DMS114 treated with DMSO at 0.1 percent for 48 hours (cell line): Measurements from ENCODE around the gene CBS.
"Not testable (repeated sequence)": the region's sequence is repeated elsewhere in the genome, so short reads cannot be mapped to it uniquely, and the experiment has no call there.

Source experiments
- DNase-seq: peaks from one replicate; lab custom pipeline; 2025; ENCODE audit not compliant: unreplicated experiment; lab: John Stamatoyannopoulos, UW

Gene CBS

GRCh38 chr21:43025636-43026180 is 49.9 kb downstream of the CBS start:
- DNase-seq = no peak

- no peak for DNase-seq
Measured at GRCh38 chr21:43024439-43025136, 51.0 kb downstream of the CBS start.

GRCh38 chr21:43023175-43023574 is 52.5 kb downstream of the CBS start:
- no peak for DNase-seq

- no peak for DNase-seq
Measured at GRCh38 chr21:43021756-43022600, 53.7 kb downstream of the CBS start.

DNA sequence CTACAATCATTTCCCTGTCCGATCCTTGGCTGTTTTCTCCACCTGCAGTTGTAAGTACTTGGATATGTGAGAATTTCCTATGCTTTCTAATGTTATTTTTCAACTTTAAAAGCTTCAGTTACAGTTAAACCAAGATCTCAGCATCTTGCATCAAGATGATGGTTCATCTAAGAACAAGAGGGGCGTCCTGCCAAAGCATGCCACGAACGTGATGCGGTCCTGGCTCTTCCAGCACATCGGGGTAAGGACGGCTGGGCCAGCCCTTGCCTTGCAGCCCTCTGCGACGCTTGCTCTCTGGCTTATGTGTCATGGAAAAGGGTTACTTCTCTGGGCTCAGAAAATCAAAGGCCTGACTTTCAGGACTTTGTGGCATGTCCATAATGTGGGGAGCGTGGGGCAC is 54.4 kb downstream of the CBS start:
- no peak for DNase-seq

- no peak for DNase-seq
Measured at GRCh38 chr21:43020771-43021170, 54.9 kb downstream of the CBS start.

GRCh38 chr21:43020177-43020576 is 55.5 kb downstream of the CBS start:
- DNase-seq = no peak

DNA sequence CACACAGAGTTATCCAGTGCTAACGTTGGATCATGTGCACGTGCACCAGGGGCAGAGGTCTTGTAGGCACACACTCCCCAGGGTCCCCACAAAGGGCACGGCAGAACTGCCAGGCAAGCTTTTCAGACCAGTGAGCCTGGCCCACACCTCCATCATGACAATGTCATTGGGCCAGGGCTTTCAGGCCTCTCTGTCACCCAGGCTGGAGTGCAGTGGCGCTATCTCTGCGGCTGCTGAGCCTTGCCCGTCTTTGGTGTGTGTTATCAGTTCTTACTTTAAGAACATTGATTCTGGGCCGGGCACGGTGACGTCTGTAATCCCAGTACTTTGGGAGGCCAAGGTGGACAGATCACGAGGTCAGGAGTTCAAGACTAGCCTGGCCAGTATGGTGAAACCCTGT is 57.1 kb downstream of the CBS start:
- no peak for DNase-seq

GRCh38 chr21:43016728-43017127 is 58.9 kb downstream of the CBS start:
- DNase-seq = no peak

GRCh38 chr21:43015906-43016540 is 59.6 kb downstream of the CBS start:
- no peak for DNase-seq

GRCh38 chr21:43012596-43012995 is 63.0 kb downstream of the CBS start:
- DNase-seq = no peak

- no peak for DNase-seq
Measured at GRCh38 chr21:43006874-43007208, 68.8 kb downstream of the CBS start.

GRCh38 chr21:43006051-43006873 is 69.4 kb downstream of the CBS start:
- not testable (repeated sequence) for DNase-seq

DNA sequence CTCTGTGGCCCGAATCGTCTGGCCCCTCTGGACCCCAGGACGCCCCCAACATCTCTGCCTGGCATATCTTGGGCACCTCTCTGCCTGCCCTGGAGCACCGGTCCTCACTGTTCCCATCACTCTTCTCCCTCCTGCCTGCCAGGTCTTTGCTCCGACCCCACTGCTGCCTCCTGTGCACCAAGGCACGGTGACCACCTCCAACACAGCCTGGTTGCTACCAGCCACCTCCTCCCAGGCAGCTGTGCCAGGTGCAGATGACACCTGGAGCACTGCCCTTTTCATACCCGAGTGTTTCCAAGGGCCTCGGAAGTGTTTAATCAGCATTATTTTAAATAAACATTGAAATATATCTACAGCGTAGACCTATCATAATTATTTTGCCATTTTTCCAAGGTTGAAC is 70.0 kb downstream of the CBS start:
- DNase-seq = no peak

DNA sequence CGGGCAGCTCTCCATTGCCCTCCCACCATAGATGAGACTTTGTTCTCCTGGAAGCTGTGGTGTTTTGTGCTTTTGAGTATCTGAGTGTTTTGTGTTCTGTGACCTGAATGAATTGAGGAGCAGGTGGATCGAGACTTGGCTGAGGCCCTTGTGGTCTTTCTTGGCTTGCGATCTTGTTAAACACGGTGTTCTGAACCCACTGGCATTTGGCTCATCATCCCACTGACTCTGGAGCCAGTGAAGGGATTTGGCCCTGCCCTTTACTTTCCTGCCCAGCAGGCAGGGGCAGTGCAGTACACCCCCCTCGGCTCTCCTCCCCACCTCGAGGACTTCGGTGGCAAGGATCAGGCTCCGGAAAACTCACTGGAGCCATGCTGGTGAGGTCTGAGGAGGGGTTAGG is 70.7 kb downstream of the CBS start:
- no peak for DNase-seq
